ENCODE results near the gene POTEH.
"Not testable (repeated sequence)": the region's sequence is repeated elsewhere in the genome, so short reads cannot be mapped to it uniquely, and the experiment has no call there.

POTEH gene

GRCh38 chr22:15714125-15714524 is 24.3 kb downstream of the POTEH start:
- DNase-seq (ENCODE audit: low read depth); in situ Hi-C loops (cut with HindIII; ENCODE audit: low sequenced_read_pairs); H3K4me3 ChIP-seq (ENCODE audit: low read depth, low read length): not testable (repeated sequence)

- DNase-seq (ENCODE audit: low read depth); in situ Hi-C loops (cut with HindIII; ENCODE audit: low sequenced_read_pairs); H3K4me3 ChIP-seq (ENCODE audit: low read depth, low read length): not testable (repeated sequence)
Observed at GRCh38 chr22:15721884-15722283, 32.1 kb downstream of the POTEH start.

GRCh38 chr22:15729209-15729917 is 39.5 kb downstream of the POTEH start:
- H3K4me3 ChIP-seq (ENCODE audit: low read depth, low read length); DNase-seq (ENCODE audit: low read depth); in situ Hi-C loops (cut with HindIII; ENCODE audit: low sequenced_read_pairs): not testable (repeated sequence)

GRCh38 chr22:15731023-15731422 is 41.2 kb downstream of the POTEH start:
- DNase-seq (ENCODE audit: low read depth); H3K4me3 ChIP-seq (ENCODE audit: low read depth, low read length); in situ Hi-C loops (cut with HindIII; ENCODE audit: low sequenced_read_pairs): not testable (repeated sequence)

- H3K4me3 ChIP-seq (ENCODE audit: low read depth, low read length); DNase-seq (ENCODE audit: low read depth); in situ Hi-C loops (cut with HindIII; ENCODE audit: low sequenced_read_pairs): not testable (repeated sequence)
Observed at GRCh38 chr22:15734411-15734810, 44.6 kb downstream of the POTEH start.

GRCh38 chr22:15738157-15738908 is 48.5 kb downstream of the POTEH start:
- DNase-seq (ENCODE audit: low read depth); in situ Hi-C loops (cut with HindIII; ENCODE audit: low sequenced_read_pairs); H3K4me3 ChIP-seq (ENCODE audit: low read depth, low read length): not testable (repeated sequence)

- in situ Hi-C loops (cut with HindIII; ENCODE audit: low sequenced_read_pairs); DNase-seq (ENCODE audit: low read depth); H3K4me3 ChIP-seq (ENCODE audit: low read depth, low read length): not testable (repeated sequence)
Observed at GRCh38 chr22:15738909-15739391, 49.1 kb downstream of the POTEH start.

GRCh38 chr22:15747636-15748323 is 58.0 kb downstream of the POTEH start:
- DNase-seq (ENCODE audit: low read depth); H3K4me3 ChIP-seq (ENCODE audit: low read depth, low read length); in situ Hi-C loops (cut with HindIII; ENCODE audit: low sequenced_read_pairs): not testable (repeated sequence)

GRCh38 chr22:15749181-15749970 is 59.5 kb downstream of the POTEH start:
- DNase-seq (ENCODE audit: low read depth); in situ Hi-C loops (cut with HindIII; ENCODE audit: low sequenced_read_pairs); H3K4me3 ChIP-seq (ENCODE audit: low read depth, low read length): not testable (repeated sequence)

GRCh38 chr22:15759443-15760097 is 69.7 kb downstream of the POTEH start:
- H3K4me3 ChIP-seq (ENCODE audit: low read depth, low read length); in situ Hi-C loops (cut with HindIII; ENCODE audit: low sequenced_read_pairs); DNase-seq (ENCODE audit: low read depth): not testable (repeated sequence)

- DNase-seq (ENCODE audit: low read depth); in situ Hi-C loops (cut with HindIII; ENCODE audit: low sequenced_read_pairs); H3K4me3 ChIP-seq (ENCODE audit: low read depth, low read length): not testable (repeated sequence)
Observed at GRCh38 chr22:15760388-15761150, 70.7 kb downstream of the POTEH start.

GRCh38 chr22:15761151-15761777 is 71.4 kb downstream of the POTEH start:
- DNase-seq (ENCODE audit: low read depth); H3K4me3 ChIP-seq (ENCODE audit: low read depth, low read length); in situ Hi-C loops (cut with HindIII; ENCODE audit: low sequenced_read_pairs): not testable (repeated sequence)

- in situ Hi-C loops (cut with HindIII; ENCODE audit: low sequenced_read_pairs); DNase-seq (ENCODE audit: low read depth); H3K4me3 ChIP-seq (ENCODE audit: low read depth, low read length): not testable (repeated sequence)
Observed at GRCh38 chr22:15763559-15763958, 73.7 kb downstream of the POTEH start.

Measured in astrocyte of the cerebellum (primary cell).